HEK293 (cell line): ENCODE results near the gene CDK14.

Experiments
- CTCF ChIA-PET: fragments of 350-600 bp; formaldehyde crosslinking; extraction: SDS; loops from one replicate; lab custom pipeline; 2021; ENCODE audit warnings: antibody characterized with exemption; lab: Yijun Ruan, JAX
- POLR2A ChIA-PET: fragments of 300-600 bp; formaldehyde crosslinking; extraction: SDS; loops from one replicate; lab custom pipeline; 2020; ENCODE audit warnings: antibody characterized with exemption, inconsistent platforms; lab: Yijun Ruan, JAX
- H3K27ac ChIP-seq: fragments of 200-500 bp; sonication (Bioruptor generic); 2 replicates; pipeline ENCODE4 v1.5.1; 2014; ENCODE audit warnings: low read depth, low read length, control low read depth, inconsistent platforms; ENCODE audit errors: extremely low read depth
- H3K36me3 ChIP-seq, 2 experiments: fragments of 200-500 bp in 1 of 2; sonication (Bioruptor generic) in 1 of 2; 1 replicate in 1 of 2; 2 replicates in 1 of 2; pipeline ENCODE4 v1.5.1; 2014 to 2017; ENCODE audit warnings: inconsistent platforms in 2 of 2, low read length in 2 of 2; ENCODE audit not compliant: control insufficient read depth in 2 of 2, insufficient read depth in 1 of 2
- H3K4me1 ChIP-seq: fragments of 200-500 bp; sonication (Bioruptor generic); 2 replicates; pipeline ENCODE4 v1.5.1; 2014; ENCODE audit warnings: mild to moderate bottlenecking, low read length, inconsistent platforms; ENCODE audit not compliant: control insufficient read depth, insufficient read depth
- H3K4me3 ChIP-seq: 2 replicates; pipeline ENCODE4 v1.5.1; 2011; ENCODE audit warnings: low read depth, mild to moderate bottlenecking, control low read depth, low read length, moderate library complexity
- H3K9me3 ChIP-seq: fragments of 200-500 bp; sonication (Bioruptor generic); 2 replicates; pipeline ENCODE4 v1.5.1; 2014; ENCODE audit warnings: low read depth, low read length, inconsistent platforms; ENCODE audit not compliant: control insufficient read depth, insufficient read depth
- ATF2 ChIP-seq: fragments of 450-650 bp; formaldehyde crosslinking; IDR thresholded peaks from 2 replicates; pipeline ENCODE4 v1.5.1; 2016; ENCODE audit warnings: missing biosample characterization, missing genetic modification characterization, low read depth
- GLI4 ChIP-seq: fragments of 450-650 bp; formaldehyde crosslinking; IDR thresholded peaks from 2 replicates; pipeline ENCODE4 v1.5.1; 2016; ENCODE audit warnings: missing biosample characterization, missing genetic modification characterization
- HOXA7 ChIP-seq: sonication (generic); formaldehyde crosslinking; IDR thresholded peaks from 2 replicates; pipeline ENCODE4 v1.8.1; 2022; ENCODE audit warnings: missing genetic modification reagents, borderline replicate concordance
- HOXD13 ChIP-seq: sonication (generic); formaldehyde crosslinking; IDR thresholded peaks from 2 replicates; pipeline ENCODE4 v1.8.0; 2022; ENCODE audit warnings: missing genetic modification reagents, borderline replicate concordance
- IKZF3 ChIP-seq: fragments of 450-650 bp; IDR thresholded peaks from 2 replicates; pipeline ENCODE4 v1.5.0; 2018; ENCODE audit warnings: missing biosample characterization, mild to moderate bottlenecking, missing genetic modification characterization, moderate library complexity
- RBAK ChIP-seq: fragments of 450-650 bp; formaldehyde crosslinking; IDR thresholded peaks from 2 replicates; pipeline ENCODE4 v1.5.1; 2016; ENCODE audit warnings: missing biosample characterization, missing genetic modification characterization
- REPIN1 ChIP-seq: fragments of 450-650 bp; formaldehyde crosslinking; IDR thresholded peaks from 2 replicates; pipeline ENCODE4 v1.5.1; 2017; ENCODE audit warnings: missing biosample characterization, missing genetic modification characterization, low read depth
- SP3 ChIP-seq: fragments of 450-650 bp; formaldehyde crosslinking; IDR thresholded peaks from 2 replicates; pipeline ENCODE4 v1.5.1; 2016; ENCODE audit warnings: missing biosample characterization, missing genetic modification characterization
- TCF7L2 ChIP-seq: IDR thresholded peaks from 2 replicates; pipeline ENCODE4 v1.6.1; 2011; ENCODE audit warnings: low read depth, mild to moderate bottlenecking, inconsistent platforms, low read length, moderate library complexity, borderline replicate concordance
- TRIM28 ChIP-seq: IDR thresholded peaks from 2 replicates; pipeline ENCODE4 v1.6.1; 2011; ENCODE audit warnings: low read length, control low read depth, borderline replicate concordance
- YY2 ChIP-seq: fragments of 450-650 bp; formaldehyde crosslinking; IDR thresholded peaks from 2 replicates; pipeline ENCODE4 v1.5.1; 2016; ENCODE audit warnings: missing biosample characterization, missing genetic modification characterization
- ZBTB10 ChIP-seq: fragments of 450-650 bp; formaldehyde crosslinking; IDR thresholded peaks from 2 replicates; pipeline ENCODE4 v1.5.1; 2016; ENCODE audit warnings: missing biosample characterization, missing genetic modification characterization
- ZBTB8A ChIP-seq: fragments of 450-650 bp; formaldehyde crosslinking; IDR thresholded peaks from 2 replicates; pipeline ENCODE4 v1.5.1; 2016; ENCODE audit warnings: missing biosample characterization, missing genetic modification characterization
- ZNF121 ChIP-seq: fragments of 450-650 bp; formaldehyde crosslinking; IDR thresholded peaks from 2 replicates; pipeline ENCODE4 v1.5.1; 2016; ENCODE audit warnings: missing biosample characterization, missing genetic modification characterization
- ZNF133 ChIP-seq: fragments of 450-650 bp; formaldehyde crosslinking; IDR thresholded peaks from 2 replicates; pipeline ENCODE4 v1.5.1; 2016; ENCODE audit warnings: missing biosample characterization, missing genetic modification characterization
- ZNF146 ChIP-seq: fragments of 450-650 bp; formaldehyde crosslinking; IDR thresholded peaks from 2 replicates; pipeline ENCODE4 v1.5.1; 2016; ENCODE audit warnings: missing biosample characterization, missing genetic modification characterization
- ZNF16 ChIP-seq: fragments of 450-650 bp; formaldehyde crosslinking; IDR thresholded peaks from 2 replicates; pipeline ENCODE4 v1.5.1; 2016; ENCODE audit warnings: low read depth, missing biosample characterization, missing genetic modification characterization
- ZNF23 ChIP-seq: fragments of 450-650 bp; formaldehyde crosslinking; IDR thresholded peaks from 2 replicates; pipeline ENCODE4 v1.5.1; 2016; ENCODE audit warnings: missing biosample characterization, missing genetic modification characterization, borderline replicate concordance
- ZNF311 ChIP-seq: fragments of 450-650 bp; formaldehyde crosslinking; IDR thresholded peaks from 2 replicates; pipeline ENCODE4 v1.5.1; 2017; ENCODE audit warnings: missing biosample characterization, missing genetic modification characterization, borderline replicate concordance
- ZNF423 ChIP-seq: fragments of 450-650 bp; formaldehyde crosslinking; IDR thresholded peaks from 2 replicates; pipeline ENCODE4 v1.5.1; 2016; ENCODE audit warnings: missing biosample characterization, missing genetic modification characterization
- ZNF529 ChIP-seq: fragments of 450-650 bp; formaldehyde crosslinking; IDR thresholded peaks from 2 replicates; pipeline ENCODE4 v1.5.1; 2017; ENCODE audit warnings: missing genetic modification characterization, missing biosample characterization; ENCODE audit not compliant: insufficient replicate concordance
- ZNF548 ChIP-seq: fragments of 450-650 bp; formaldehyde crosslinking; IDR thresholded peaks from 2 replicates; pipeline ENCODE4 v1.5.1; 2016; ENCODE audit warnings: missing biosample characterization, missing genetic modification characterization
- ZNF670 ChIP-seq: fragments of 450-650 bp; formaldehyde crosslinking; IDR thresholded peaks from 2 replicates; pipeline ENCODE4 v1.5.1; 2016; ENCODE audit warnings: missing biosample characterization, missing genetic modification characterization, low read depth
- ZNF76 ChIP-seq: fragments of 450-650 bp; formaldehyde crosslinking; IDR thresholded peaks from 2 replicates; pipeline ENCODE4; 2016; ENCODE audit warnings: low read depth, missing biosample characterization, missing genetic modification characterization, borderline replicate concordance
- ZNF792 ChIP-seq: fragments of 450-650 bp; formaldehyde crosslinking; IDR thresholded peaks from 2 replicates; pipeline ENCODE4 v1.5.1; 2016; ENCODE audit warnings: missing biosample characterization, missing genetic modification characterization
- ZNF843 ChIP-seq: fragments of 450-650 bp; formaldehyde crosslinking; IDR thresholded peaks from 2 replicates; pipeline ENCODE4 v1.5.1; 2016; ENCODE audit warnings: missing biosample characterization, missing genetic modification characterization
- ZSCAN23 ChIP-seq: fragments of 450-650 bp; formaldehyde crosslinking; IDR thresholded peaks from 2 replicates; pipeline ENCODE4 v1.5.1; 2016; ENCODE audit warnings: missing biosample characterization, missing genetic modification characterization

CDK14 gene

GRCh38 chr7:91050677-91051076 is 454.6 kb downstream of the CDK14 start:
- no peaks in the 10 kb centered on the region for H3K36me3 ChIP-seq
- no peak overlapping the region for H3K4me3 ChIP-seq
- ChIA-PET POLR2A (no interaction called here), CTCF (no interaction called here)
- TF ChIP-seq ZNF843 (no peak), ZSCAN23 (tag by site-specific recombination) (no peak), ZNF670 (tag by site-specific recombination) (no peak), HOXD13 (CRISPR knock-in tag) (no peak), ZNF146 (tag by site-specific recombination) (no peak), GLI4 (tag by site-specific recombination) (no peak), ZNF133 (no peak), ZNF23 (tag by site-specific recombination) (no peak), ZNF548 (tag by site-specific recombination) (no peak)
- H3K4me1 ChIP-seq = no peaks in the 10 kb centered on the region
- no peak overlapping the region for H3K27ac ChIP-seq
- H3K9me3 ChIP-seq = no peaks in the 10 kb centered on the region

- no peaks in the 10 kb centered on the region for H3K9me3 ChIP-seq
- ChIA-PET CTCF (interaction anchor here (0.8 kb wide), 1 partner anchor 17 kb away, joined by 3 read pairs; no protein-coding TSS in a partner anchor), POLR2A (no interaction called here)
These were observed 455.8 kb downstream of the CDK14 start for GRCh38 chr7:91051966-91052365.

More at GRCh38 chr7:91051966-91052365, 455.8 kb downstream of the CDK14 start:
- Histone ChIP-seq H3K4me3 (no peak overlapping the region), H3K36me3 (no peaks in the 10 kb centered on the region), H3K27ac (no peak overlapping the region), H3K4me1 (no peaks in the 10 kb centered on the region)
- no peak for TF ChIP-seq SP3
- TF ChIP-seq ZNF76 (tag by site-specific recombination) = no peak
- no peak for TF ChIP-seq ZNF121 (tag by site-specific recombination)
- TF ChIP-seq TRIM28 = no peak
- TF ChIP-seq ATF2 = no peak
- no peak for TF ChIP-seq YY2 (tag by site-specific recombination)
- TF ChIP-seq TCF7L2 = no peak
- no peak for TF ChIP-seq ZBTB10 (tag by site-specific recombination)
- no peak for TF ChIP-seq ZNF423
- no peak for TF ChIP-seq ZNF16 (tag by site-specific recombination)
- TF ChIP-seq HOXA7 = no peak
- no peak for TF ChIP-seq ZNF792
- no peak for TF ChIP-seq ZBTB8A (tag by site-specific recombination)
- TF ChIP-seq IKZF3 (tag by site-specific recombination) = no peak
- no peak for TF ChIP-seq REPIN1 (tag by site-specific recombination)
- no peak for TF ChIP-seq ZNF311 (tag by site-specific recombination)
- no peak for TF ChIP-seq ZNF529 (tag by site-specific recombination)
- no peak for TF ChIP-seq RBAK
